SHP77 treated with DMSO at 0.1 percent for 48 hours (cell line): Measurements from ENCODE around the gene ADAMTSL4.
"Not testable (repeated sequence)": the region's sequence is repeated elsewhere in the genome, so short reads cannot be mapped to it uniquely, and the experiment has no call there.

Experiments
- DNase-seq: peaks from one replicate; lab custom pipeline; 2025; lab: John Stamatoyannopoulos, UW

The ADAMTSL4 gene

GRCh38 chr1:150582371-150582770 lies 33.2 kb downstream of the ADAMTSL4 start:
- no peak for DNase-seq

- no peak for DNase-seq
These were observed 47.1 kb downstream of the ADAMTSL4 start for GRCh38 chr1:150596095-150596892.

- no peak for DNase-seq
These were observed 47.8 kb downstream of the ADAMTSL4 start for GRCh38 chr1:150596976-150597375.

- not testable (repeated sequence) for DNase-seq
These were observed 49.1 kb downstream of the ADAMTSL4 start for GRCh38 chr1:150598346-150598745.

- no peak for DNase-seq
These were observed 52.3 kb downstream of the ADAMTSL4 start for GRCh38 chr1:150601540-150601939.

- not testable (repeated sequence) for DNase-seq
These were observed 53.2 kb downstream of the ADAMTSL4 start for GRCh38 chr1:150602372-150602771.

GRCh38 chr1:150603711-150604110 lies 54.5 kb downstream of the ADAMTSL4 start:
- DNase-seq: no peak

GRCh38 chr1:150604226-150604588 lies 55.0 kb downstream of the ADAMTSL4 start:
- no peak for DNase-seq

GRCh38 chr1:150605451-150605731 lies 56.2 kb downstream of the ADAMTSL4 start:
- not testable (repeated sequence) for DNase-seq

GRCh38 chr1:150606463-150607142 lies 57.4 kb downstream of the ADAMTSL4 start:
- DNase-seq: no peak

- no peak for DNase-seq
These were observed 60.5 kb downstream of the ADAMTSL4 start for GRCh38 chr1:150609732-150610131.
